NOMO-1 (cell line): ENCODE measurements around the gene BAIAP2L1.
A peak's percentile ranks its signal among the peaks of the same experiment; 100 is the strongest.
"Not testable (repeated sequence)": the region's sequence is repeated elsewhere in the genome, so short reads cannot be mapped to it uniquely, and the experiment has no call there.

Experiments
- DNase-seq, 2 experiments: peaks; one replicate each; lab custom pipeline; 2025; ENCODE audit not compliant: unreplicated experiment in 2 of 2; lab: John Stamatoyannopoulos, UW

The BAIAP2L1 gene

GRCh38 chr7:98400542-98401340 lies at the start of gene BAIAP2L1:
Gene BAIAP2L1 (minus strand): TSS chr7:98401090. CDS start chr7:98400852, 238 bp downstream.
- peak; percentile 80 to 85 for DNase-seq

GRCh38 chr7:98448766-98449165 lies 47.9 kb upstream of the BAIAP2L1 start:
- DNase-seq = no peak

- DNase-seq = not testable (repeated sequence)
Measured at GRCh38 chr7:98440992-98441391, 40.1 kb upstream of the BAIAP2L1 start.

GRCh38 chr7:98439484-98439883 lies 38.6 kb upstream of the BAIAP2L1 start:
- DNase-seq = no peak

- no peak for DNase-seq
Measured at GRCh38 chr7:98434087-98434486, 33.2 kb upstream of the BAIAP2L1 start.

GRCh38 chr7:98429799-98430198 lies 28.9 kb upstream of the BAIAP2L1 start:
- no peak for DNase-seq

GRCh38 chr7:98423043-98423442 lies 22.2 kb upstream of the BAIAP2L1 start:
- peak; percentile 7 to 17 for DNase-seq

GRCh38 chr7:98420966-98421612 lies 20.2 kb upstream of the BAIAP2L1 start:
- DNase-seq = peak; percentile 18 to 21

GRCh38 chr7:98419988-98420387 lies 19.1 kb upstream of the BAIAP2L1 start:
- not testable (repeated sequence) for DNase-seq

- DNase-seq = not testable (repeated sequence)
Measured at GRCh38 chr7:98419316-98419691, 18.4 kb upstream of the BAIAP2L1 start.

- peak; percentile 27 for DNase-seq
Measured at GRCh38 chr7:98418636-98419315, 17.9 kb upstream of the BAIAP2L1 start.

- peak in 1 of 2 experiments; percentile 2 for DNase-seq
Measured at GRCh38 chr7:98418271-98418635, 17.4 kb upstream of the BAIAP2L1 start.

- peak; percentile 85 to 86 for DNase-seq
Measured at GRCh38 chr7:98417604-98418270, 16.8 kb upstream of the BAIAP2L1 start.

GRCh38 chr7:98414205-98414900 lies 13.5 kb upstream of the BAIAP2L1 start:
- DNase-seq = no peak

- not testable (repeated sequence) for DNase-seq
Measured at GRCh38 chr7:98413655-98414054, 12.8 kb upstream of the BAIAP2L1 start.

- DNase-seq = no peak
Measured at GRCh38 chr7:98409843-98410242, 9.0 kb upstream of the BAIAP2L1 start.

GRCh38 chr7:98408146-98408545 lies 7.3 kb upstream of the BAIAP2L1 start:
- not testable (repeated sequence) for DNase-seq

GRCh38 chr7:98406827-98407226 lies 5.9 kb upstream of the BAIAP2L1 start:
- no peak for DNase-seq

- no peak for DNase-seq
Measured at GRCh38 chr7:98404840-98405239, 4.0 kb upstream of the BAIAP2L1 start.

- DNase-seq = peak in 1 of 2 experiments; percentile 49
Measured at GRCh38 chr7:98399890-98400541, 874 bp downstream of the BAIAP2L1 start.
